Endothelial cell of umbilical vein (primary cell): ENCODE measurements around the gene SAMD4A. TPM values are rescaled to one million over a fixed set of nuclear protein-coding genes. Genes with fewer than 3 reads are reported as not detected.

ENCODE experiments used
- BruUV-seq: library from RNA; stranded (reverse); fragments of 400-500 nt; replicated peaks from 2 replicates; lab custom pipeline; 2021; lab: Mats Ljungman, UMichigan
- CTCF ChIA-PET: fragments of 300-600, 350-600 bp; sonication (Branson Sonifier 250); formaldehyde crosslinking; loops from one replicate; lab custom pipeline; 2021; ENCODE audit warnings: antibody characterized with exemption, inconsistent platforms; lab: Charles Lee
- POLR2A ChIA-PET: fragments of 300-600, 350-600 bp; sonication (Branson Sonifier 250); formaldehyde crosslinking; loops from one replicate; lab custom pipeline; 2021; ENCODE audit warnings: antibody characterized with exemption, inconsistent platforms; lab: Charles Lee
- DNase-seq: peaks from one replicate; pipeline ENCODE4 v3.0.0-alpha.2; 2011; ENCODE audit warnings: low read depth, low spot score
- FAIRE-seq: peaks from 2 replicates; lab custom pipeline; 2011; peaks lifted over from hg19 to GRCh38; lab: Jason Lieb, UNC
- H2AFZ ChIP-seq: 2 replicates; pipeline ENCODE4 v1.6.0; 2012; ENCODE audit warnings: low read depth, low read length, control low read depth, inconsistent platforms
- H3K27ac ChIP-seq: 2 replicates; pipeline ENCODE4 v1.5.1; 2011; ENCODE audit warnings: low read depth, mild to moderate bottlenecking, control low read depth, low read length, moderate library complexity; ENCODE audit not compliant: insufficient read depth
- H3K27me3 ChIP-seq, 2 experiments: 2 replicates each; pipeline versions ENCODE4 v1.6.0 to v1.6.1; 2011; ENCODE audit warnings: low read length in 2 of 2, mixed read lengths in 1 of 2; ENCODE audit not compliant: control insufficient read depth in 2 of 2, insufficient read depth in 2 of 2
- H3K36me3 ChIP-seq, 2 experiments: 2 replicates in 1 of 2; 3 replicates in 1 of 2; pipeline ENCODE4 v1.5.1; 2011; ENCODE audit warnings: low read length in 2 of 2, mild to moderate bottlenecking in 1 of 2, moderate library complexity in 1 of 2; ENCODE audit not compliant: control insufficient read depth in 2 of 2, insufficient read depth in 2 of 2; ENCODE audit errors: extremely low read depth in 1 of 2
- H3K4me1 ChIP-seq: 3 replicates; pipeline ENCODE4 v1.5.1; 2011; ENCODE audit warnings: mild to moderate bottlenecking, low read length; ENCODE audit not compliant: control insufficient read depth, insufficient read depth; ENCODE audit errors: extremely low read depth
- H3K4me2 ChIP-seq: 2 replicates; pipeline ENCODE4 v1.6.1; 2011; ENCODE audit warnings: low read length, control low read depth, mixed read lengths; ENCODE audit not compliant: insufficient read depth
- H3K4me3 ChIP-seq, 3 experiments: fragments of 200-600 bp in 1 of 3; sonication (generic), shearing (Covaris generic) in 1 of 3; replicated peaks in 1 of 3; 2 replicates each; pipeline ENCODE4 v1.5.1; 2011 to 2016; ENCODE audit warnings: control low read depth in 3 of 3, low read length in 3 of 3, mild to moderate bottlenecking in 2 of 3, inconsistent platforms in 1 of 3, low read depth in 1 of 3, moderate library complexity in 1 of 3; ENCODE audit not compliant: insufficient read depth in 1 of 3
- H3K79me2 ChIP-seq: 2 replicates; pipeline ENCODE4 v1.6.0; 2012; ENCODE audit warnings: low read length, inconsistent platforms; ENCODE audit not compliant: control insufficient read depth, insufficient read depth
- H3K9ac ChIP-seq: replicated peaks from 2 replicates; pipeline ENCODE3; 2011; ENCODE audit warnings: low read length, control low read depth; ENCODE audit not compliant: insufficient read depth; ENCODE audit errors: extremely low read depth
- H3K9me1 ChIP-seq: replicated peaks from 3 replicates; pipeline ENCODE4 v1.6.0; 2011; ENCODE audit warnings: mild to moderate bottlenecking, low read length; ENCODE audit not compliant: control insufficient read depth, insufficient read depth; ENCODE audit errors: extremely low read depth
- H3K9me3 ChIP-seq: replicated peaks from 2 replicates; pipeline ENCODE4 v1.5.1; 2012; ENCODE audit warnings: low read length, inconsistent platforms; ENCODE audit not compliant: control insufficient read depth, insufficient read depth
- H4K20me1 ChIP-seq: replicated peaks from 2 replicates; pipeline ENCODE3; 2011; ENCODE audit warnings: mild to moderate bottlenecking, low read length; ENCODE audit not compliant: control insufficient read depth, insufficient read depth; ENCODE audit errors: extremely low read depth
- CTCF ChIP-seq, 2 donors: IDR thresholded peaks; 1 replicate in 1 of 2; 2 replicates in 1 of 2; pipeline ENCODE4 v1.5.1; 2011; ENCODE audit warnings: low read length in 2 of 2, mild to moderate bottlenecking in 2 of 2, moderate library complexity in 2 of 2, control low read depth in 1 of 2, inconsistent platforms in 1 of 2, low read depth in 1 of 2; ENCODE audit not compliant: insufficient read depth in 1 of 2; ENCODE audit errors: extremely low read depth in 1 of 2
- EZH2 ChIP-seq: IDR thresholded peaks from 2 replicates; pipeline ENCODE4 v1.6.1; 2012; ENCODE audit warnings: borderline replicate concordance, low read depth, mild to moderate bottlenecking, moderate library complexity, low read length, inconsistent platforms; ENCODE audit not compliant: severe bottlenecking
- FOS ChIP-seq: IDR thresholded peaks from 2 replicates; pipeline ENCODE4 v1.6.1; 2011; ENCODE audit warnings: mild to moderate bottlenecking, low read length, moderate library complexity, borderline replicate concordance; ENCODE audit not compliant: insufficient read depth
- GATA2 ChIP-seq: IDR thresholded peaks from 2 replicates; pipeline ENCODE4 v1.7.0; 2011; ENCODE audit warnings: low read depth, mild to moderate bottlenecking, moderate library complexity, mixed read lengths, low read length; ENCODE audit not compliant: insufficient read length, insufficient read depth
- JUN ChIP-seq: IDR thresholded peaks from 2 replicates; pipeline ENCODE4 v1.6.1; 2011; ENCODE audit warnings: borderline replicate concordance, low read depth; ENCODE audit not compliant: insufficient read length, insufficient read depth
- MAX ChIP-seq: IDR thresholded peaks from 2 replicates; pipeline ENCODE4 v1.6.1; 2011; ENCODE audit not compliant: insufficient read depth, insufficient read length
- MYC ChIP-seq: IDR thresholded peaks from one replicate; pipeline ENCODE4 v1.6.1; 2011; ENCODE audit warnings: mild to moderate bottlenecking, low read depth, low read length
- POLR2A ChIP-seq: IDR thresholded peaks from 2 replicates; pipeline ENCODE4 v1.6.1; 2012; ENCODE audit warnings: low read depth, mild to moderate bottlenecking, control low read depth, low read length
- POLR2AphosphoS5 ChIP-seq: IDR thresholded peaks from 2 replicates; pipeline ENCODE4 v1.6.1; 2012; ENCODE audit warnings: low read depth, mild to moderate bottlenecking, control low read depth, low read length, moderate library complexity; ENCODE audit not compliant: insufficient read depth
- dilution Hi-C: fragments of 300-500 bp; cut with MboI; formaldehyde crosslinking; loops from one replicate; pipeline ENCODE4 v1.15.0; 2019; ENCODE audit warnings: low sequenced_read_pairs; ENCODE audit not compliant: extremely low pct_ligation_motif_present
- intact Hi-C: fragments of 100-400 bp; cut with micrococcal nuclease; formaldehyde crosslinking; loops from one replicate; pipeline ENCODE4 v1.10.0; 2022
- polyA plus RNA-seq, 4 experiments: library from polyadenylated mRNA; depleted of rRNA in 3 of 4; stranded (reverse) in 3 of 4; unstranded in 1 of 4; fragments of >200 nt; gene quantifications; 2 replicates each; pipeline versions ENCODE4 v1.2.1 to v1.2.3, GENCODE V29; 2011 to 2012; ENCODE audit warnings: missing spikeins in 1 of 4
- total RNA-seq: library from RNA; stranded (reverse); gene quantifications from 2 replicates; pipeline ENCODE4 v1.2.3, GENCODE V29; 2021

The SAMD4A gene
- total and polyA plus RNA-seq, 2 donors (not counting 3 experiments of a cell fraction or from before 2014, with no cell fraction given): 37.7 to 95.3 TPM

GRCh38 chr14:54532111-54533012 lies 34.6 kb upstream of the SAMD4A start:
- dilution Hi-C loops (no loop called here), intact Hi-C loops (no loop called here)
- H2AFZ ChIP-seq: no peak overlapping the region
- POLR2A ChIA-PET: interaction anchor here (0.6 kb wide), 1 partner anchor 17 kb away, joined by 3 read pairs; no protein-coding TSS in a partner anchor
- no peak overlapping the region for H3K9ac ChIP-seq
- H3K9me3 ChIP-seq: no peaks in the 10 kb centered on the region
- H3K4me3 ChIP-seq: no peak overlapping the region
- no peaks in the 10 kb centered on the region for H3K79me2 ChIP-seq
- H3K4me1 ChIP-seq: peaks cover 9% of the 10 kb centered on the region
- FAIRE-seq (no peak), DNase-seq (no peak)
- no TSS peak for BruUV-seq
- H3K4me2 ChIP-seq: no peak overlapping the region
- TF ChIP-seq FOS (no peak), POLR2AphosphoS5 (no peak), GATA2 (no peak), CTCF (IDR thresholded peaks at IDR 0.05; ENCODE audit: extremely low read depth in 1 of 2, insufficient read depth in 1 of 2, low read depth in 1 of 2, low read length in 2 of 2) (no peak), MYC (no peak), MAX (no peak), JUN (no peak), POLR2A (no peak), EZH2 (no peak)
- CTCF ChIA-PET: interaction anchor here (0.8 to 1.7 kb wide), 3 partner anchors 12 to 241 kb away, joined by 3 to 6 read pairs (median 3); partner anchors contain the start of gene CGRRF1
- H3K27me3 ChIP-seq: no peaks in the 10 kb centered on the region
- H3K36me3 ChIP-seq: no peaks in the 10 kb centered on the region
- no peak overlapping the region for H3K27ac ChIP-seq
- no peaks in the 10 kb centered on the region for H3K9me1 ChIP-seq
- no peaks in the 10 kb centered on the region for H4K20me1 ChIP-seq
